CMK (cell line): ENCODE results near the gene COX6B2.

ENCODE experiments used
- DNase-seq: peaks from one replicate; pipeline ENCODE4 v3.0.0-alpha.2; 2010; ENCODE audit warnings: low read depth

COX6B2 gene

DNA sequence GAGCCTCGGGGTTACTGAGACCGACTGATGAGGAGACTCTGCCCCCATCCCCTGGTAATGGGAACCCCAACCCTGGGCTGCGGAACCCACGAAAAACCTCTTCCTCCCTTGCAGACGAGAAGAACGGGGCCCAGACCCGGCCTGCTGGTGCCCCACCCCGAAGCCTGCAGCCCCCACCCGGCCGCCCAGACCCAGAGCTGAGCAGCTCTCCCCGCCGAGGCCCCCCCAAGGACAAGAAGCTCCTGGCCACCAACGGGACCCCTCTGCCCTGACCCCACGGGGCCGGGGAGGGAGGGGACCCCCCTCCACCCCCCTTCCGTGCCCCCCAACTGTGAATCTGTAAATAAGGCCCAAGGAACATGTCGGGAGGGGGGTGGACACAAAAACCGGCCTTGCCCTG, 42.7 kb downstream of the COX6B2 start:
- no peak for DNase-seq

DNA sequence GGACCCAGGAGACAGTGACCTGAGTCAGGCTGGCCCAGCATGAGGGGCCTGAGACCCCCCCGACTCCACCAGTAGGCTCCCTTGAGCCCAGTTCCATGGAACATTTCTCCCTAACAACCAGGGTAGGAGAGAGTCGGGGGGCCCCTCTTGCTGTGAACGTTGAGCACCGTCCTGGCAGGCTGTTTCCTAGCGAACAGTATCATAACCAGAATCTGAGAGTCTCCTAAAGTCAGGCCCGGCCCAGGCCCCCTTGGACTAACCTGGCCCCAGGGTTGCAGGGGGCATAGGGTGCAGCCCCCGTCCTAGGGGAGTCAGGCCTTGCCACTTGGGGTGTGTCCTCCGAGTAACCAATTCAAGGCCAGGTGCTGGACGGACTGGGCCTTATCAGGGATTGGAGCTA, 43.1 kb downstream of the COX6B2 start:
- no peak for DNase-seq

DNA sequence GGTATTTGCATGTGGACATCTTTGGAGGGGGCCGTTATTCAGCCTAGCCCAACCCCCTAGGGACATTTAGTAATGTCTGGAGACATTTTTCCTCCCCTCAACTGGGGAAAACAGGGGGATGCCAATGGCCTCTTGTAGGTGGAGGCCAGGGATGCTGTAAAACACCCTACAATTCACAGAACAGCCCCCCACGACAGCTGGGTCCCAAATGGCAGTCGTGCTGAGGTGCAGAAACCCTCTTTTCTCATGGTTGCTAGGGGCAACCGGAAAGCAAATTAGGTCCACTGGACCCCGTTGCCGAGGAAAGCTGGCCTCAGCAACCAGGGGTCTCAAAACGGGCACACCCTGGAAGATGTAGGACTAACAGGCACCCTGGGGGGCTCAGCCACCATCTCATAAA, 44.0 kb downstream of the COX6B2 start:
- no peak for DNase-seq

DNA sequence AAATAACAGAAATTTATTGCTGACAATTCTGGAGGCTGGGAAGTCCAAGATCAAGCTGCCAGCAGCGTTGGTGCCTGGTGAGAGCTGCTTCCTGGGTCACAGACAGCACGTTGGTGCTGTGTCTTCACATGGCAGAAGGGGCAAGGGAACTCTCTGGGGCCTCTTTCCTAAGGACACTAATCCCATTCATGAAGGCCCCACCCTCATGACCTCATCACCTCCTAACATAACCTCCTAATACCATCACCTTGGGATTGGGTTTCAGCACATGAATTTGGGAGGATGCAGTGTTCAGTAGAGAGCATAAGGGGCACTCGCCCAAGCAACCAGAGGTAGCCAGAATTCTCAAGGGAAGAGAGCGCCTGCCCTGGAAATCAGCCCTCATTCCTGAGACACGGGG, 45.1 kb downstream of the COX6B2 start:
- no peak for DNase-seq

DNA sequence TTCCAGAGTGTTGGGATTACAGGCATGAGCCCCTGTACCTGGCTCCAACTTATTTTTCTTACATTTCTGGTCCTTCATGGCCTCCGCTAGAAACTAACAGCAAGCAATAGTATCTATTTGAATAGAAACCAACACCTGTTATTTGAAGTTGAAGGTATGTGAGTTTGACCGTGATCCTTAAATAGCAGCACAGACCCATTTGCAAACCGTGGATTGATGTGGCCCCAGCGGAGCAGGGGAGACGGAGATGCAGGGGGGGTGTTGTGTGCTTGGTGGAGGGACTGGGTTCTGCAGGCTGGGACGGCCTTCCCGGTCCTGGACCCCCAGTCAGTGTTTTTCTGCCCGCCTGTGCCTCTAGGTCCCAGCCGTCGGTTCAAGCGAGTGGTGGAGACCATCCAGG, 46.2 kb downstream of the COX6B2 start:
- DNase-seq, result no peak

DNA sequence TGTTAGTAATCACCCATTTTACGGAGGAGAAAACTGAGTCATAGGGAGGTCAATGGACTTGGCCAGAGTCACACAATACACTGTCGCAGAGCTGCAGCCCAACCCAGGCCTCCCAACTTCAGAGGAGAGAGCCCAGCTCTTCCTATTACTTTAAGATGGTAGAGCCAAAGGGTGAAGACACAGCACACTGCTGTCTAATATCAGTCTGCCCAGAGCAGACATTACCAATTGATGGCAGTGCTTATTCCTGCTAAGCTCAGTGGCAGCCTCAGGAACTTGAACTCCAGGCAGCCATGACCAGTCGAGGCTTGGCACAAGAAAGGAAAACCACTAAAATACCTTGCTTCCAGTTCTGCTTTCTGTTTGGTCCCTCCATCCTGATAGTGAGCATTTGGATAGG, 47.8 kb downstream of the COX6B2 start:
- DNase-seq, result no peak

- DNase-seq, result no peak
Observed at GRCh38 chr19:55305983-55306562, 48.4 kb downstream of the COX6B2 start.

- no peak for DNase-seq
Observed at GRCh38 chr19:55305491-55305890, 49.0 kb downstream of the COX6B2 start.

DNA sequence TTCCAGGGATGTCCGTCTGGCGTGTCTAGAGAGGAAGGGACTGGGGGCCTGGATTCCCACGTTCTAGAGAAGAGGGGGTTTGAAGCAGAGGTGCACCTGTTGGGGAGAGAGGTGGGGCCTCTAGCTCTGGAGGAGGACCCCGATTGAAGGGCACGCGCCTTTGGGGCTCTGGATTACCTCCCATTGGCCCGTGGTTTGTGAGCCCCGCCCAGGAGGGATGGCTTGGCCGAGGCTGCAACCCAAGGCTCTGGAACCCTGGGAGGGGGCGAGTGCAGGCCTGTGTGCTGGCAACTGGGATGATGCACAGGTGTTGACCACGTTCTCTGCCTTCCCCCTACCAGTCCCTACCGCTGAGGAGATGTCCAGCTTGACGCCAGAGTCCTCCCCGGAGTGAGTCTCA, 49.5 kb downstream of the COX6B2 start:
- DNase-seq, result no peak

DNA sequence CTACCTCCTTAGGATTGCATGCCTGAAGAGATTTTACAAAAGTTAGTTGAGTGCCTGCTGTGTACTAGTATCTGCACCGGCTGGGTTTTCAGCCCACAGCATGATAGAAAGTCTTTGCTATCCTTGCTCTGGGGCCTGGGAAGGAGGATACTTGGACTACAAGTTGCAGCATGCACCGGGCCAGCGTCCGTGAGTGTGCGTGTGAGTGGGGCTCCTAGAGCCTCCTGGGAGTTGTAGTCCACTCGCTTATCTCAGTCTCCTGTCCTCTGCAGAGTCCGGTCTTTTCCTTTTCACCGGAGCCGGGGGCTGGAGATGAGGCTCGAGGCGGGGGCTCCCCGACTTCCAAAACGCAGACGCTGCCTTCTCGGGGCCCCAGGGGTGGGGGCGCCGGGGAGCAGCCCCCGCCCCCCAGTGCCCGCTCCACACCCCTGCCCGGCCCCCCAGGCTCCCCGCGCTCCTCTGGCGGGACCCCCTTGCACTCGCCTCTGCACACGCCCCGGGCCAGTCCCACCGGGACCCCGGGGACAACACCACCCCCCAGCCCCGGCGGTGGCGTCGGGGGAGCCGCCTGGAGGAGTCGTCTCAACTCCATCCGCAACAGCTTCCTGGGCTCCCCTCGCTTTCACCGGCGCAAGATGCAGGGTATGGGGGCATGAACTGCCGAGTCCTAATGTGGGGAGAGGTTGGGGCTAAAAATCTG, 50.1 kb downstream of the COX6B2 start:
- DNase-seq, result no peak

- DNase-seq, result no peak
Observed at GRCh38 chr19:55303477-55303876, 51.0 kb downstream of the COX6B2 start.

DNA sequence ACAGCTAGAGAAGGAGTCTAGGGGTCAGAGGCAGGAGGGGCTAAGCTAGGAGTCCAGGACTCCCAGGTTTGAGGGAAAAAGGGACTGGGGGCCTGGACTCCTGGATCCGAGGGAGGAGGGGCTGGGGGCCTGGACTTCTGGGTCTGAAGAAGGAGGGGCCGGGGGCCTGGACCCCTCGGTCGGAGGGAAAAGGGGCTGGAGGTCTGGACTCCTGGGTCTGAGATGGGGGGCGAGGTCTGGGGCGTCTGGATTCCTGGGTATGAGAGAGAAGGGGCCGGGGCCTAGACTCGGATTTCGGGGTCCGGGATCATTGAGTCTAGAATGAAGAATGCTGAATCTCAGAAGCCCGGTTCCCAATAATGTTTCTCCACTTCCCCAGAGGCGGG, 52.2 kb downstream of the COX6B2 start:
- no peak for DNase-seq

DNA sequence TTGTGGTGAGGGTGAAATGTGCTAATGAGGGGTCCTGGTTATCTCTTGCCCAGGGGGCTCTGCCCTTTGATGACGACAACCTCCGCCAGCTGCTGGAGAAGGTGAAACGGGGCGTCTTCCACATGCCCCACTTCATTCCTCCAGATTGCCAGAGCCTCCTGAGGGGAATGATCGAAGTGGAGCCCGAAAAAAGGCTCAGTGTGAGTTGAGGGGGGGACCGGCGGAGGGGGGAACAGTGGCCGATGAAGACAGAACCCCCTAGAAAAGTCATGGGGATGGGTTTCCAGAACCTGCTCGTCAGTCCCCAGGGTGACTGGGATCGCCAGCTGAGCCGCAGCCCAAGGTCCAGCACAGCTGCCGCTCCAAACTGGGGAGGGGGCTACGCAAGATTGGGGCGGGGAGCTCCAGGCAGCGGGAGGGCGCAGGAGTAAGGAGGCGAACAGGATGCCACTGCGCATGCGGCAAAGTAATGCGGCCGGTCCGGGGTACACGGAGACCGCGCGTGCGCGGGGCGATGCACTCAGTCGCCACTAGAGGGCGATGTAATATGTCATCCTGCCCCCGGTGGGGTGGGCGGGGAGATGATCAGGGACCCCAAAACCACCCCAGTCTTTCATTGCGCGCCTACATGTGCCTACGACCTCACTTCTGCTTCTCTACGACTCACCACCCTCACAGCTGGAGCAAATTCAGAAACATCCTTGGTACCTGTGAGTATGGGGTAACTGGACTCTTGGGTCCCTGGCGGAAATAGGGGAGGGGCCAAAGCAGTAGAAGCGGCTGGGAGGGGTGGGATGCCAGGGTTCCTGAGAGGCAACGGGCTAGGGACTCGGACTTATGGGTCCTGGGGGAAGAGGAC, 52.8 kb downstream of the COX6B2 start:
- peak; percentile 78 for DNase-seq

GRCh38 chr19:55300886-55301458, 53.5 kb downstream of the COX6B2 start:
- no peak for DNase-seq

GRCh38 chr19:55299991-55300390, 54.5 kb downstream of the COX6B2 start:
- DNase-seq, result no peak
